ENCODE measurements around the gene CNTN4. TPM values are rescaled to one million over a fixed set of nuclear protein-coding genes. Genes with fewer than 3 reads are reported as not detected.
"Not testable (repeated sequence)": the region's sequence is repeated elsewhere in the genome, so short reads cannot be mapped to it uniquely, and the experiment has no call there.

Gene CNTN4
- total and polyA plus RNA-seq, 4 donors: 29.2 to 88.0 (median 36.1) TPM

- Histone ChIP-seq H3K9me3 (ENCODE audit: control insufficient read depth, insufficient read depth, low read length) (no peaks in the 10 kb centered on the region), H3K4me1 (ENCODE audit: control insufficient read depth, insufficient read depth, low read length) (no peaks in the 10 kb centered on the region), H3K36me3 (ENCODE audit: control insufficient read depth, insufficient read depth, low read length) (no peaks in the 10 kb centered on the region), H3K27ac (ENCODE audit: low read depth, low read length) (no peak overlapping the region), H3K27me3 (ENCODE audit: control insufficient read depth, insufficient read depth, low read length) (no peaks in the 10 kb centered on the region), H3K4me3 (ENCODE audit: low read depth, low read length) (no peak overlapping the region)
- DNase-seq (ENCODE audit: low read depth in 4 of 6, low spot score in 6 of 6): peak in 1 of 6 donors; percentile 73
- WGBS (ENCODE audit: insufficient coverage): 95% methylated on average over 2 of the region's 7 CpGs
These were observed 885.6 kb downstream of the CNTN4 start for GRCh38 chr3:2984005-2984830.

- peak in 1 of 6 donors; percentile 70 for DNase-seq (ENCODE audit: low read depth in 4 of 6, low spot score in 6 of 6)
- Histone ChIP-seq H3K9me3 (ENCODE audit: control insufficient read depth, insufficient read depth, low read length) (no peaks in the 10 kb centered on the region), H3K36me3 (ENCODE audit: control insufficient read depth, insufficient read depth, low read length) (no peaks in the 10 kb centered on the region), H3K4me3 (ENCODE audit: low read depth, low read length) (no peak overlapping the region), H3K27ac (ENCODE audit: low read depth, low read length) (no peak overlapping the region), H3K27me3 (ENCODE audit: control insufficient read depth, insufficient read depth, low read length) (no peaks in the 10 kb centered on the region), H3K4me1 (ENCODE audit: control insufficient read depth, insufficient read depth, low read length) (no peaks in the 10 kb centered on the region)
- no CpG with 5 or more reads among the region's 2 CpGs for WGBS (ENCODE audit: insufficient coverage)
These were observed 886.2 kb downstream of the CNTN4 start for GRCh38 chr3:2984831-2985220.

DNA sequence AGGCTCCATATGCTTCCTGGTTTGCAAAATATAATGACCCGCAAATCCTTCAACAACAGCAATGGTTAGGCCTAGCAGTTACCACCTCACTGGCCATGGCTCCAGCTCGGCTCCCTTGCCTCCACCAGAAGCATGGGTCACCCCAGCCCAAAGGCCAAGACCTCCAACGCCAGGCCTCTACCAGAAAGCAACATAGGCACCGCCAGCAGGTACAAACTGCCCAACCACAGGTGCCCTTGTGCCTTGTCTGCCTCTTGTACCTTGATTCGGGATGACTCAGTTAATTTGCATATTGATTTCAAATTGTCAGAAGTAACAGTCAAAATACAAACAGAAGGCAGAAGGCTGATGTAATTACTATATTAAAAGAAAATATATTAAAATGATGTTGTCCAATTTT, 886.8 kb downstream of the CNTN4 start:
- 91% methylated on average over 4 of the region's 5 CpGs for WGBS (ENCODE audit: insufficient coverage)
- no peak for DNase-seq (ENCODE audit: low read depth in 4 of 6, low spot score in 6 of 6)

GRCh38 chr3:2992534-2992933, 893.9 kb downstream of the CNTN4 start:
- H3K36me3 ChIP-seq (ENCODE audit: control insufficient read depth, insufficient read depth, low read length): no peaks in the 10 kb centered on the region
- H3K27ac ChIP-seq (ENCODE audit: low read depth, low read length): no peak overlapping the region
- no peak for DNase-seq (ENCODE audit: low read depth in 4 of 6, low spot score in 6 of 6)
- no peaks in the 10 kb centered on the region for H3K9me3 ChIP-seq (ENCODE audit: control insufficient read depth, insufficient read depth, low read length)
- 100% methylated on average over 1 of the region's 2 CpGs for WGBS (ENCODE audit: insufficient coverage)
- no peaks in the 10 kb centered on the region for H3K27me3 ChIP-seq (ENCODE audit: control insufficient read depth, insufficient read depth, low read length)
- no peak overlapping the region for H3K4me3 ChIP-seq (ENCODE audit: low read depth, low read length)
- no peaks in the 10 kb centered on the region for H3K4me1 ChIP-seq (ENCODE audit: control insufficient read depth, insufficient read depth, low read length)

More for the DNA sequence above, 886.8 kb downstream of the CNTN4 start:
- H3K27me3 ChIP-seq (ENCODE audit: control insufficient read depth, insufficient read depth, low read length): no peaks in the 10 kb centered on the region
- no peaks in the 10 kb centered on the region for H3K9me3 ChIP-seq (ENCODE audit: control insufficient read depth, insufficient read depth, low read length)
- H3K4me1 ChIP-seq (ENCODE audit: control insufficient read depth, insufficient read depth, low read length): no peaks in the 10 kb centered on the region
- H3K27ac ChIP-seq (ENCODE audit: low read depth, low read length): no peak overlapping the region
- H3K4me3 ChIP-seq (ENCODE audit: low read depth, low read length): no peak overlapping the region
- no peaks in the 10 kb centered on the region for H3K36me3 ChIP-seq (ENCODE audit: control insufficient read depth, insufficient read depth, low read length)

DNA sequence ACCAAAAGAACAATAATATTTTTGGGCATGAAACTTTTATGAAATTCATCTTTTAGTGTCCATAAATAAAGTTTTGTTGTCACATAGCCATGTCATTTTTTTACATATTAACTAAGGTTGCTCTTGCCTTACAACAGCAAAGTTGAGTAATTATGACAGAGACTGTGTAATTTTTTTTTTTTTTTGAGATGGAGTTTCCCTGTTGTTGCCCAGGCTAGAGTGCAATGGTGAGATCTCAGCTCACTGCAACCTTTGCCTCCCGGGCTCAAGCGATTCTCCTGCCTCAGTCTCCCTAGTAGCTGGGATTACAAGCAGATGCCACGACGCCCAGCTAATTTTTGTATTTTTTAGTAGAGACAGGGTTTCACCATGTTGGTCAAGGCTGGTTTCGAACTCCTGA, 894.5 kb downstream of the CNTN4 start:
- not testable (repeated sequence) for H3K36me3 ChIP-seq (ENCODE audit: control insufficient read depth, insufficient read depth, low read length); H3K27me3 ChIP-seq (ENCODE audit: control insufficient read depth, insufficient read depth, low read length); H3K27ac ChIP-seq (ENCODE audit: low read depth, low read length); DNase-seq (ENCODE audit: low read depth in 4 of 6, low spot score in 6 of 6); H3K4me3 ChIP-seq (ENCODE audit: low read depth, low read length); H3K9me3 ChIP-seq (ENCODE audit: control insufficient read depth, insufficient read depth, low read length); H3K4me1 ChIP-seq (ENCODE audit: control insufficient read depth, insufficient read depth, low read length)
- WGBS (ENCODE audit: insufficient coverage): 95% methylated on average over 4 of the region's 5 CpGs

GRCh38 chr3:2993736-2994135, 895.1 kb downstream of the CNTN4 start:
- Histone ChIP-seq H3K27me3 (ENCODE audit: control insufficient read depth, insufficient read depth, low read length) (no peaks in the 10 kb centered on the region), H3K9me3 (ENCODE audit: control insufficient read depth, insufficient read depth, low read length) (no peaks in the 10 kb centered on the region), H3K4me3 (ENCODE audit: low read depth, low read length) (no peak overlapping the region), H3K27ac (ENCODE audit: low read depth, low read length) (no peak overlapping the region), H3K36me3 (ENCODE audit: control insufficient read depth, insufficient read depth, low read length) (no peaks in the 10 kb centered on the region), H3K4me1 (ENCODE audit: control insufficient read depth, insufficient read depth, low read length) (no peaks in the 10 kb centered on the region)
- DNase-seq (ENCODE audit: low read depth in 4 of 6, low spot score in 6 of 6): peak in 1 of 6 donors; percentile 78
- no CpG with 5 or more reads among the region's 1 CpG for whole genome bisulfite sequencing (ENCODE audit: insufficient coverage)

GRCh38 chr3:2995195-2995594, 896.5 kb downstream of the CNTN4 start:
- H3K27me3 ChIP-seq (ENCODE audit: control insufficient read depth, insufficient read depth, low read length): no peaks in the 10 kb centered on the region
- no peaks in the 10 kb centered on the region for H3K4me1 ChIP-seq (ENCODE audit: control insufficient read depth, insufficient read depth, low read length)
- H3K27ac ChIP-seq (ENCODE audit: low read depth, low read length): no peak overlapping the region
- no peak overlapping the region for H3K4me3 ChIP-seq (ENCODE audit: low read depth, low read length)
- H3K36me3 ChIP-seq (ENCODE audit: control insufficient read depth, insufficient read depth, low read length): no peaks in the 10 kb centered on the region
- H3K9me3 ChIP-seq (ENCODE audit: control insufficient read depth, insufficient read depth, low read length): no peaks in the 10 kb centered on the region
- WGBS (ENCODE audit: insufficient coverage): 100% methylated on average over 1 of the region's 5 CpGs
- DNase-seq (ENCODE audit: low read depth in 4 of 6, low spot score in 6 of 6): no peak

DNA sequence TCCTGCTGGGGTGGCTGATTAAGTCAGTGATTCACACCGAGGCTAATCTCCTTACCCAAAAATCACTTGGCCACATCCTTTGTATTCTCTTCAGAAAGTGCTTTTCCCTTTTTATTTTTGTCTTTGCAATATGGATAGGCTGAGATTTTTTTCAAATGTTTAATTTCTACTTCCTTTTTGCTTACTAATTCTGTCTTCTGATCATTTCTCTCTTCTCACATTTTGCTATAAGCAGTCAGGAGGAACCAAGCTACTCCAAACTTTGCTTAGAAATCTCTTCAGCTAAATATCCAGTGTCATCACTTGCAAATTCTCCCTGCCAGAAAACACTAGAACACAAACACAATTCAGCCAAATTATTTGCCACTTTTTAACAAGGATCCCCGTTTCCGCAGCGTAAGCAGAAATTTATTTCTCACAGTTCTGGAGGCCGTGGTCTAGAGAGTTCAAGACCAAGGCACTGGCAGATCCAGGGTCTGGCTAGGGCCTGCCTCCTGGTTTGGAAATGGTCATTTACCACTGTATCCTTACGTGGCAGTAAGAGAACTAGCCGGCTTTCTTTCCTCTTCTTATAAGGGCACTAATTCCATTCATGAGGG, 906.6 kb downstream of the CNTN4 start:
- Histone ChIP-seq H3K36me3 (ENCODE audit: control insufficient read depth, insufficient read depth, low read length) (no peaks in the 10 kb centered on the region), H3K4me1 (ENCODE audit: control insufficient read depth, insufficient read depth, low read length) (no peaks in the 10 kb centered on the region), H3K27ac (ENCODE audit: low read depth, low read length) (no peak overlapping the region), H3K9me3 (ENCODE audit: control insufficient read depth, insufficient read depth, low read length) (no peaks in the 10 kb centered on the region), H3K4me3 (ENCODE audit: low read depth, low read length) (no peak overlapping the region), H3K27me3 (ENCODE audit: control insufficient read depth, insufficient read depth, low read length) (no peaks in the 10 kb centered on the region)
- WGBS (ENCODE audit: insufficient coverage): 92% methylated on average over 4 of the region's 7 CpGs
- DNase-seq (ENCODE audit: low read depth in 4 of 6, low spot score in 6 of 6): no peak

DNA sequence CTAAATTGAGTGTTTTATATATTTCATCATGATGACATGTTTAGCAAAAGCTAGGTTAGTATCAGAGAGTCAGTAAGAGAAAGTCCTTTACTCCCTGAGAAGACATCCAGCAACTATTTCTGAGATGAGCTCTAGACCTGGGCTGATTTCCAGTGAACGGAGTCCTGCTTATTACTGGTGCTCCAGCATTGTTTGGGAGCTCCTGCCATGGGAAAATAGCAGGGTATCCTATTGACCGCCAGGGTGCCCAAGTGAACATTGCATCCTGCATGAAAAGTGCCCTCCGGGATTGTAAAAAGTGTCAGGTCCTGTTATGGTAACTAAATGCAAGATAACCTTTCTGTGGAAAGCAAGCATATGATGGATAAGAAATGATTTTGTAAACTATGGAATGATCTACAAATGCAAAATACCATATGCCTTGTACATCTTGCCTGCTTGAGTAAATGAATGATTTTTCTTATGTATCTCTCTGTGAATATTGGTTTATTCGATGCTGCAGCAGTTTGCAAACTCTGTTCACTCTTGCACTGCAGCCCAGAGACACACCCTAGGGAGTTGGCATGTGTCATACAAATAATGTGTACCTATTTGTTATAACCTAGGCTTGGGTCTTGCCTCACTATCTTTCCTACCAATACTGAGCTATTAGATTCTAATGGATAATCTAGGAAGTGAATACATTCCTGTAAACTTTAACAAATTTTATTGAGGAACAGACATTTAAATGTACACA, 914.8 kb downstream of the CNTN4 start:
- H3K4me1 ChIP-seq (ENCODE audit: control insufficient read depth, insufficient read depth, low read length): no peaks in the 10 kb centered on the region
- no peak overlapping the region for H3K27ac ChIP-seq (ENCODE audit: low read depth, low read length)
- 65% methylated on average over 2 of the region's 4 CpGs for WGBS (ENCODE audit: insufficient coverage)
- H3K27me3 ChIP-seq (ENCODE audit: control insufficient read depth, insufficient read depth, low read length): no peaks in the 10 kb centered on the region
- DNase-seq (ENCODE audit: low read depth in 4 of 6, low spot score in 6 of 6): no peak
- H3K4me3 ChIP-seq (ENCODE audit: low read depth, low read length): no peak overlapping the region
- H3K9me3 ChIP-seq (ENCODE audit: control insufficient read depth, insufficient read depth, low read length): no peaks in the 10 kb centered on the region
- no peaks in the 10 kb centered on the region for H3K36me3 ChIP-seq (ENCODE audit: control insufficient read depth, insufficient read depth, low read length)
